NCI-H1105 (cell line): ENCODE results near the gene RAD51C.
"Not testable (repeated sequence)": the region's sequence is repeated elsewhere in the genome, so short reads cannot be mapped to it uniquely, and the experiment has no call there.

Experiments
- DNase-seq: peaks from one replicate; lab custom pipeline; 2025; lab: John Stamatoyannopoulos, UW

The RAD51C gene

GRCh38 chr17:58692239-58693055 is at the start of gene RAD51C:
TSS of gene RAD51C (plus strand) at chr17:58692602. CDS start at chr17:58692644, 42 bp downstream.
- DNase-seq, result peak; percentile 73

- no peak for DNase-seq
Observed at GRCh38 chr17:58643147-58643546, 49.3 kb upstream of the RAD51C start.

DNA sequence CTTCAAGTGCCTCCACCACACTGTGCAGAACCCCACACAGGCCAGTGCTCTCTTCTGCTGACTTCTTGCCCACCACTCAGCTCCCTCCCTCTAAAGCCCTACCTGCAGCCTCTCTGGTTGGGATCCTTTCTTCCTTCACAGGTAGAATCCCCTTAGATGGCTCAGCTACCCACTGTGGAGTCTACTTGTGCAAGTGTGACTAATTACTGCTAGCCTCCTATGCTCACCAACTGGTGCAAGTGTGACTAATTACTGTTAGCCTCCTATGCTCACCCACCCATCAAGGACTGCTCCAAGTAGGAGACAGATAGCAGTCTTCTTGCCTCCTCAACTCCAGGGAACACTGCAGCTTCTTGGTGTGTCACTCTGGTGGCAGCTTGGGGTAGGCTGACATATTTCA is 44.2 kb upstream of the RAD51C start:
- no peak for DNase-seq

DNA sequence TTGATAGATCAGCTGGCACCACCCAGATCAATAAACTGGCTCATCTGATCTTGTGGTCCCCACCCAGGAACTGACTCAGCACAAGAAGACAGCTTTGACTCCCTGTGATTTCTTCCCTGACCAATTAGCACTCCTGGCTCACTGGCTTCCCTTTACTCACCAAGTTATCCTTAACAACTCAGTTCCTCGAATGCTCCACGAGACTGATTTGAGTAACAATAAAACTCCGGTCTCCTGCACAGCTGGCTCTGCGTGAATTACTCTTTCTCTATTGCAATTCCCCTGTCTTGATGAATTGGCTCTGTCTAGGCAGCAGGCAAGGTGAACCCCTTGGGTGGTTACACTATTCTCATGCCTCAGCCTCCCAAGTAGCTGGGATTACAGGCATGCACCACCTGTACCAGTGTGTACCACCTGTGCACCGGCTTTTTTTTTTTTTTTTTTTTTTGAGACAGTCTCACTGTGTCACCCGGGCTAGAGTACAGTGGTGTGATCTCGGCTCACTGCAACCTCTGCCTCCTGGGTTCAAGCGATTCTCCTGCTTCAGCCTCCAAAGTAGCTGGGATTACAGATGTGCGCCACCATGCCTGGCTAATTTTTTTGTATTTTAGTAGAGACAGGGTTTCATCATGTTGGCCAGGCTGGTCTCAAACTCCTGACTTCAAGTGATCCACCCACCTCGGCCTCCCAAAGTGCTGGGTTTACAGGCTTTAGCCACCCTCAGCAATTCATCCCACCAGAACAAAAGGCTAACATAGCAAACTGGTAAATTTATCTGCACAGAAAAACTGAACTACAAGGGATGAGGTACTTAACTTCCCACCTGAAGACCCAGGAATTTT is 34.2 kb upstream of the RAD51C start:
- not testable (repeated sequence) for DNase-seq

DNA sequence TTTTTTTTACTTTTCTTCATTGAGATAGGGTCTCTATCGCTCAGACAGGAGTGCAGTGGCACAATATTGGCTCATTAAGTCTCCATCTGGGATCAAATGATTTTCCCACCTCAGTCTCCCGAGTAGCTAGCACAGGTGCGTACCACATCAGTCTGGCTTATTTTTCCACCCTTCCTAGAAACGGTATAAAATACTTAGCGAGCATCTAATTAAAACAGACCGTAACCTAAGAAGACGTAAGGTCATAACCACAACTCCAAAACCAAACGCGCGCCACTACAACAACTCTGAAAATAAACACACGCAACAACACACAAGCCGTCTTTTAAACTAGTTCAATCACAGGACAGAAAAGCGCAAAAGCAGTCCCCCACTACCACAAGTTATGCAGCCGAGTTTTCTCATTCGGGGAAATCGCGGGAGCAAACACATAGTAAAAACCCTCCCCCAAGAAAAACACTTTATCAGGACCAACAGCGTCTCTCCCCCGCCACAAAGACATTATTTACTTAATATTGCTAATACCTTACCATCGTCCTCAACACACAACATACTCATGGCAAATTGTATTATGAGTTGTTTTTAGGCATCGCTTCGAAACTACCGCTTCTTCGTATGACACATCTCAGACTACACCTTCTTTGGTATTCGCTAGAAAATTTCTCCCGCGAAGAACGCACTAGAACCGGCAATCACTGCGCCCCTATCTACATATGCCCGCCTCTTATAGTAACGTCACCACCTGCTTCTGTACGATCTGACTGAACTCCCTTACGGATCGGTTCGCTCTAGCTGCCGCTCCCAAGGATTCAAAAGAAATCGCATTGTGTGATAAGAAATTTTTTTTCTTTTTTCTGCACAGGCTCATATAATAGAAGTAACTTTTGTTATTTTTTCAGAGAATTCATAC is 33.3 kb upstream of the RAD51C start:
- peak; percentile 80 for DNase-seq

DNA sequence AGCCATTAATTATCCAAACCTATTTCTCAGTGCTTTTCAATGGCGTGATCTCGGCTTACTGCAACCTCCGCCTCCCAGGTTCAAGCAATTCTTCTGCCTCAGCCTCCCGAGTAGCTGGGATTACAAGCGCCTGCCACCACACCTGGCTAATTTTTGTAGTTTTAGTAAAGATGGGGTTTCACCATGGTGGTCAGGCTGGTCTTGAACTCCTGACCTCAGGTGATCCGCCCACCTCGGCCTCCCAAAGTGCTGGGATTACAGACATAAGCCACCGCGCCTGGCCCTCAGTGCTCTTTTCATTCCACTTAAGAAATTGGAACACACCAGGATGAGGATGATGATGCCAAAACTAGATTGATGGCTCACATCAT is 32.7 kb upstream of the RAD51C start:
- not testable (repeated sequence) for DNase-seq

DNA sequence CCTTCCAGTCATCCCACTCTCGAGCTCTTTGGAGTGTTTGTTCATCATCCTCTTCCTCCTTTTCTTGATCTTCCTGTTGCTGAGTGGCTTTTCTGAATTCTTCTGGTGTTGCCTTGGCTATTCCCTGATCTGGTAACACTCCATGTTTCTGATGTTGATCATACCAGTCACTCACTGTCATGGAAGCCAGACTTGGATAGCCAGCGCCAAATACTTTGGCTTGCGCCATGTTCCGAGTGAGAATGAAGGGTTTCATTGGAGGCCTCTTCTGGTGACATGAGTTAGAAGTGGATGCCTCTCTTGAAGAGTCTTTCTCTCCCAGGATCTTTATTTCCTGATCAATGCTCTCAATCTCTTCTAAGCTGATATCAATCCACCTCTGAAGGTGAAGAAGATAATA is 31.8 kb upstream of the RAD51C start:
- DNase-seq, result no peak

DNA sequence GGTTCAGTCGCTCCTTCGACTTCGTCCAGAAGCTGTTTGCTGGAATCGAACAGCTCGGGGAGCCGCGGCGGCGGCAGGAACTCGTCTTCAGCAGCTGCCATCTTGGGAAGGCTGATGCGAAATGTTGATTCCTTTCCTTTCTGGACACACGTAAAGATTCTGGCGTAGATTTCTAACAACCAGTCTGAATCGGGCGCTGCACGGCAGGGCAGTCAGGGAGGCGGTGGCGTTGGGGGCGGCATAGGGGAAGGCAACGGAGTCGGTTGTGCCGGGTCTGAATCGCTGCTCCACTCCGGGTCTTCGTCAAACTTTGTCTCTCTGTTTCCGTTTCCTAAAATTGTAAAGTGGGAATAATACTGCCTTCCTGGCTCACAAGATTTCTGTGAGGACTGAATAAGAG is 30.9 kb upstream of the RAD51C start:
- no peak for DNase-seq

GRCh38 chr17:58664302-58664701 is 28.1 kb upstream of the RAD51C start:
- DNase-seq, result no peak

DNA sequence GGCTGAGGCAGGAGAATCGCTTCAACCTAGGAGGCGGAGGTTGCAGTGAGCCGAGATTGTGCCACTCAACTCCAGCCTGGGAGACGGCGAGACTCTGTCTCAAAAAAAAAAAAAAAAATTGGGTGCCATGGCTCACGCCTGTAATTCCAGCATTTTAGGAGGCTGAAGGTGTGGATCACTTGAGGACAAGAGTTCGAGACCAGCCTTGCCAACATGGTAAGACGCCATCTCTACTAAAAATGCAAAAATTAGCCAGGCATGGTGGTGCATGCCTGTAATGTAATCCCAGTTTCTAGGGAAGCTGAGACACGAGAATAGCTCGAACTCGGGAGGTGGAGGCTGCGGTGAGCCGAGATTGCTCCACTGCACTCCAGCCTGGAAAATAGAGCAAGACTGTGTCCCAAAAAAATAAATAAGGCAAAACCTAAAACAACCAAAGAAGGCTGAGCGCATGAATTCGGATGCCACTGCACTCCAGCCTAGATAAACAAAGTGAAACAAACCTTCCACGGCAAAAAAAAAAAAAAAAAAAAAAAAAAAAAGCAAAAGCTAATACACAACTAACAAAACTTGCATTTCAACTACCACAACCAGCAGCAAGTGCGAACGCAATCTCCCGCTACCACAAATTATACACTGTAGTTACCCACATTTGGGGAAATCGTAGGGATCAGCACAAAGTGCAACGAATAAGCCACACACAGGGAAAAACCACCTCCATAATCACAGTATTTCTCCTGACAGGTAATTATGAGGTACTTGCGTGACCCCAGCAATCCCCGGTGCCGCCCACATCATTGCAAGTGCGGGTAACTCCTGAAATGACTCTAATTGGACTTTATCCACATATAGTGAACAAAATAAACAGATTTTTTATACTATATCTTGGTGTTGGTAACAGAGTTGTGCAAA is 26.2 kb upstream of the RAD51C start:
- no peak for DNase-seq

- peak; percentile 3 for DNase-seq
Observed at GRCh38 chr17:58666858-58667267, 25.5 kb upstream of the RAD51C start.

DNA sequence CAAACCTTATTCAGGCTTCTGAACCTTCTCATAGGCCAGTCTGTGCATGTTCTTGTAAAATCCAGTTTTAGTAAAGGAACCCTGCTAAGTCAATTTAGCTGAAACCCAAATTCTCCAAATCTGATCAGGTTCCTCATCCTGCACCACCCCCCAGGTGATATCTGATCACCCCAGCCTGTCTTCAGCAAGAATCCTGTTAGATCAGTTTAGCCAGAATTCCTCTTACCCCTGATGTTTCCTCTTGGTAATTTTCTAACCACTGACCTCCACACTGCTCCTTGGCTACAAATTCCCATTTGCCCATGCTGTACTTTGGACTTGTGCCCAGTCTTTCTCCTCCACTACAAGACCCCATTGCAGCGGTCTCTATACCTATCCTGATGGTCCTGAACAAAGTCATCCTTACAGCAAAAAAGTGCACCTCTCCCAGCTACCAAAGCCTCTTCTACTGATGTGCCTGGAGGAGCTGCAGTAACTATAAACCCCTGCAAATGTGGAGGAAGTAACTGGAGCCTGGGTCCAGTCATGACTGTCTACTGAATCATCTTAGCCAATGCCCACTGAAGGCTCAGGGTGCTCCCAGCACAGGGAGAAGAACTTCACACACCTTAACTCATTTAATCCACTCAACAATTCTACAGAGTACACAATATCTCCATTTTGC is 24.3 kb upstream of the RAD51C start:
- DNase-seq, result no peak

DNA sequence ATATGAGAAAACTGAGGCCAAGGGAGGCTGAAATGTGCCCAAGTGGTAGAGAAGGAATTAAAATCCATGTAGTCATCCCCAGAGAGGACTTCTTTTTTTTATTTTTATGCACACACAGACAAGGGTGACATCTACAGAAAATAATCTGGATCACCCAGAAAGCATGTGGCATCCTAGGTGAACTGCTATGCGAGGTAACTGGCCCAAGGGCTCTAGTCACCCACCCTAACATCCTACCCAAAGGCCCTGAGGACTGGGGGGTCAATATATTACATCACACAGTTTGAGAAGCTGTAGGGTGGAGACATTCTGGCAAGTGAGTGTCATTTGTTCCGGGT is 23.8 kb upstream of the RAD51C start:
- no peak for DNase-seq

DNA sequence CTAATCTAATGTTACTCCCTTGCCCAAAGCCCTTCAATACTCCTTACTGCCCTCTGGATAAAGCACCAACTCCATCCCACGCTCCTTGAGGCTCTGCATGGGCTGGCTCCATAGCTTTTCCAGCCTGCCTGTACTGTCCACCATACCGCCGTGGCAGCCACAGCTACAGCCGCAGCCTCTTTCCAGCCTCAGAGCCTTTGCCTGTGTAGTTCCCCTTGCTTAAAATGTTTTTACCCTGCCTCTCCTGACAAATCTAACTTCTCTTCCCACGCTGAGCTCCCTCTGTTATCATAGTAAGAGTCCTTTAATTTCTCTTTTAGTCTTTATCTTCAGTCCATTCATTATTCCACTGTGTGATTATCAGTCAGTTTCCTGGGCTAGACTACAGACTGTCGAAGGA is 22.5 kb upstream of the RAD51C start:
- DNase-seq, result no peak

DNA sequence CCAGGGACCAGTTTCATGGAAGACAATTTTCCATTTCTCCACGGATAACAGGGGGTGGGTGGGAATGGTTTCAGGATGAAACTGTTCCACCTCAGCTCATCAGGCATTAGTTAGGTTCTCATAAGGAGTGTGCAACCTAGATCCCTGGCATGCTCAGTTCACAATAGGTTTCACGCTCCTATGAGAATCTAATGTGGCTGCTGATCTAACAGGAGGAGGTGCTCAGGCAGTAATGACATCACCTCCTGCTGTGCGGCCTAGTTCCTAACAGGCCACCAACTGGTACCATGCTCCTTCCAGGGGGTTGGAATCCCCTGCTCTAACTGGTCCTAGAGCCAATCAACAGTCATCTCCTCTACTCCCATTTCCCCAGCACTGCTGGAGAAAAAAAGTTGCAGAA is 20.4 kb upstream of the RAD51C start:
- DNase-seq, result no peak

GRCh38 chr17:58677194-58677880 is 15.1 kb upstream of the RAD51C start:
- no peak for DNase-seq

- DNase-seq, result not testable (repeated sequence)
Observed at GRCh38 chr17:58678287-58678686, 14.1 kb upstream of the RAD51C start.

DNA sequence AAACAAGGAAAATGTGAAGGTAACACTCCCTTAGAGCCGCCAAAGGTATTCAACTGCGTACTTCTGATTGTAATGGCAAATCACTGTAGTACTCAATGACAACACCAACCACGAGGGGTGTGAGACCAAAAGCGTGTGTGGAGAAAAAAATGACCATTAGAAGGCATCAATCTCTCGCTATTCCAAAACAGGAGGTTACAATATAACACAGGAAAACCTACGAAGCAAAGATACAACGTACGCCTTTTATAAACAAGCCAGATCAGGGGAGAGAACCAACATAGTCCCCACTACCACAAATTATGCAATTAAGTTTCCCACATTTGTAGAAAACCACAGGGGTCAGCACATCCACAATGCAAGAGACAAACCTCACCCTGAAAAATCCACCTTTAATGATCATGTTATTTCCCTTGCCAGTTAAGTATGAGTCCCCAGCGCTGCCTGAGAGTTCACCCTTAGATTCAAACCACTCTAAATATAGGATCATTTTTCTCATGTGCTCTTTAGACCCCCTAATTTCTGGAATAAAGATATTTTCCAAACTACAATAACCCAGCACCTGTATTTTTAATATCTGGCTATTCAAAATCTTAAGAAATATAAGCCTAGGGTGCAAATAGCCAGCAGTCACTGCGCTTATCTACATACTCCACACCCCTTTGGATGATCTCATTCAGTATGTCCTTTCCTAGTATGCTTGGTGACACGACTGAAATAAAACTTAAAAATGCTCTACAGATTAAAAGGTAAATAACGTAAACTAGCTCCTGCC is 13.0 kb upstream of the RAD51C start:
- DNase-seq, result no peak

- DNase-seq, result no peak
Observed at GRCh38 chr17:58680038-58680369, 12.4 kb upstream of the RAD51C start.
